ENCODE measurements around the gene TMEM151B.

Gene TMEM151B

GRCh38 chr6:44245912-44246662 is 24.2 kb upstream of the TMEM151B start:
- Histone ChIP-seq H3K4me3 (ENCODE audit: extremely low read depth, insufficient read depth, low read length, poor library complexity, severe bottlenecking) (peak overlapping the region; percentile 99), H3K27ac (ENCODE audit: low read depth, low read length, severe bottlenecking) (peak overlapping the region; percentile 94), H3K9me3 (ENCODE audit: control insufficient read depth, low read length) (no peaks in the 10 kb centered on the region), H3K36me3 (ENCODE audit: control insufficient read depth, insufficient read depth, low read length) (peaks cover 35% of the 10 kb centered on the region), H3K4me1 (ENCODE audit: control insufficient read depth, insufficient read depth, low read length, poor library complexity, severe bottlenecking) (peaks cover 16% of the 10 kb centered on the region)
- 2 to 5% methylated on average over 41 to 49 of the region's 62 CpGs for WGBS, 2 experiments (ENCODE audit: insufficient coverage in 2 of 2)

GRCh38 chr6:44246663-44247337 is 23.4 kb upstream of the TMEM151B start, which contains the start of gene HSP90AB1:
Gene HSP90AB1, plus strand, starts transcription at chr6:44247101. Its CDS starts 1,529 bp downstream, at chr6:44248630.
- H3K36me3 ChIP-seq (ENCODE audit: control insufficient read depth, insufficient read depth, low read length) = peaks cover 42% of the 10 kb centered on the region
- H3K4me3 ChIP-seq (ENCODE audit: extremely low read depth, insufficient read depth, low read length, poor library complexity, severe bottlenecking) = peak within 1 kb of the TSS; percentile 99
- 0% methylated on average over 17 to 32 of the region's 34 CpGs for WGBS, 2 experiments (ENCODE audit: insufficient coverage in 2 of 2)

GRCh38 chr6:44247338-44248302 is 22.6 kb upstream of the TMEM151B start:
- Histone ChIP-seq H3K27ac (ENCODE audit: low read depth, low read length, severe bottlenecking) (peak overlapping the region; percentile 94), H3K36me3 (ENCODE audit: control insufficient read depth, insufficient read depth, low read length) (peaks cover 51% of the 10 kb centered on the region), H3K9me3 (ENCODE audit: control insufficient read depth, low read length) (no peaks in the 10 kb centered on the region), H3K4me1 (ENCODE audit: control insufficient read depth, insufficient read depth, low read length, poor library complexity, severe bottlenecking) (peaks cover 16% of the 10 kb centered on the region), H3K4me3 (ENCODE audit: extremely low read depth, insufficient read depth, low read length, poor library complexity, severe bottlenecking) (peak overlapping the region; percentile 99)
- 1% methylated on average over 21 to 30 of the region's 52 CpGs for WGBS, 2 experiments (ENCODE audit: insufficient coverage in 2 of 2)

More at GRCh38 chr6:44246663-44247337, 23.4 kb upstream of the TMEM151B start, which contains the start of gene HSP90AB1:
- H3K27ac ChIP-seq (ENCODE audit: low read depth, low read length, severe bottlenecking) = peak within 1 kb of the TSS; percentile 94
- peaks cover 16% of the 10 kb centered on the region for H3K4me1 ChIP-seq (ENCODE audit: control insufficient read depth, insufficient read depth, low read length, poor library complexity, severe bottlenecking)
- no peaks in the 10 kb centered on the region for H3K9me3 ChIP-seq (ENCODE audit: control insufficient read depth, low read length)

GRCh38 chr6:44248579-44248978 is 21.7 kb upstream of the TMEM151B start:
- no CpG with 5 or more reads among the region's 1 CpG for WGBS, 2 experiments (ENCODE audit: insufficient coverage in 2 of 2)
- Histone ChIP-seq H3K9me3 (ENCODE audit: control insufficient read depth, low read length) (no peaks in the 10 kb centered on the region), H3K4me1 (ENCODE audit: control insufficient read depth, insufficient read depth, low read length, poor library complexity, severe bottlenecking) (peaks cover 16% of the 10 kb centered on the region), H3K36me3 (ENCODE audit: control insufficient read depth, insufficient read depth, low read length) (peaks cover 60% of the 10 kb centered on the region), H3K4me3 (ENCODE audit: extremely low read depth, insufficient read depth, low read length, poor library complexity, severe bottlenecking) (peak overlapping the region; percentile 99), H3K27ac (ENCODE audit: low read depth, low read length, severe bottlenecking) (peak overlapping the region; percentile 94)

- 85 to 93% methylated on average over 6 to 8 of the region's 9 CpGs for WGBS, 2 experiments (ENCODE audit: insufficient coverage in 2 of 2)
- peaks cover 67% of the 10 kb centered on the region for H3K36me3 ChIP-seq (ENCODE audit: control insufficient read depth, insufficient read depth, low read length)
- H3K4me1 ChIP-seq (ENCODE audit: control insufficient read depth, insufficient read depth, low read length, poor library complexity, severe bottlenecking) = peaks cover 16% of the 10 kb centered on the region
- no peaks in the 10 kb centered on the region for H3K9me3 ChIP-seq (ENCODE audit: control insufficient read depth, low read length)
- no peak overlapping the region for H3K27ac ChIP-seq (ENCODE audit: low read depth, low read length, severe bottlenecking)
- H3K4me3 ChIP-seq (ENCODE audit: extremely low read depth, insufficient read depth, low read length, poor library complexity, severe bottlenecking) = peak overlapping the region; percentile 99
Observed at GRCh38 chr6:44249082-44249748, 21.0 kb upstream of the TMEM151B start.

GRCh38 chr6:44250067-44250717 is 20.1 kb upstream of the TMEM151B start:
- peaks cover 76% of the 10 kb centered on the region for H3K36me3 ChIP-seq (ENCODE audit: control insufficient read depth, insufficient read depth, low read length)
- WGBS, 2 experiments (ENCODE audit: insufficient coverage in 2 of 2) = 94 to 100% methylated on average over 2 to 3 of the region's 6 CpGs
- no peak overlapping the region for H3K27ac ChIP-seq (ENCODE audit: low read depth, low read length, severe bottlenecking)
- H3K4me1 ChIP-seq (ENCODE audit: control insufficient read depth, insufficient read depth, low read length, poor library complexity, severe bottlenecking) = peaks cover 16% of the 10 kb centered on the region
- no peaks in the 10 kb centered on the region for H3K9me3 ChIP-seq (ENCODE audit: control insufficient read depth, low read length)
- H3K4me3 ChIP-seq (ENCODE audit: extremely low read depth, insufficient read depth, low read length, poor library complexity, severe bottlenecking) = no peak overlapping the region

GRCh38 chr6:44250718-44251123 is 19.5 kb upstream of the TMEM151B start:
- H3K9me3 ChIP-seq (ENCODE audit: control insufficient read depth, low read length) = no peaks in the 10 kb centered on the region
- H3K36me3 ChIP-seq (ENCODE audit: control insufficient read depth, insufficient read depth, low read length) = peaks cover 82% of the 10 kb centered on the region
- H3K4me3 ChIP-seq (ENCODE audit: extremely low read depth, insufficient read depth, low read length, poor library complexity, severe bottlenecking) = no peak overlapping the region
- H3K4me1 ChIP-seq (ENCODE audit: control insufficient read depth, insufficient read depth, low read length, poor library complexity, severe bottlenecking) = peaks cover 19% of the 10 kb centered on the region
- 100% methylated on average over 1 of the region's 3 CpGs; no CpG with 5 or more reads in 1 of the 2 experiments for WGBS, 2 experiments (ENCODE audit: insufficient coverage in 2 of 2)
- peak overlapping the region; percentile 10 for H3K27ac ChIP-seq (ENCODE audit: low read depth, low read length, severe bottlenecking)

GRCh38 chr6:44251576-44252524 is 18.4 kb upstream of the TMEM151B start:
- Histone ChIP-seq H3K9me3 (ENCODE audit: control insufficient read depth, low read length) (no peaks in the 10 kb centered on the region), H3K27ac (ENCODE audit: low read depth, low read length, severe bottlenecking) (peak overlapping the region; percentile 10), H3K36me3 (ENCODE audit: control insufficient read depth, insufficient read depth, low read length) (peaks cover 86% of the 10 kb centered on the region), H3K4me1 (ENCODE audit: control insufficient read depth, insufficient read depth, low read length, poor library complexity, severe bottlenecking) (peaks cover 26% of the 10 kb centered on the region), H3K4me3 (ENCODE audit: extremely low read depth, insufficient read depth, low read length, poor library complexity, severe bottlenecking) (no peak overlapping the region)
- 86 to 99% methylated on average over 8 to 10 of the region's 14 CpGs for WGBS, 2 experiments (ENCODE audit: insufficient coverage in 2 of 2)
